VCaP (cell line): Measurements from ENCODE around the gene FSIP1.
A peak's percentile ranks its signal among the peaks of the same experiment; 100 is the strongest.

Experiments
- H3K27ac ChIP-seq: fragments of 450-650 bp; 2 replicates; pipeline ENCODE4 v1.5.1; 2017
- CTCF ChIP-seq: fragments of 450-650 bp; conservative IDR thresholded peaks from 2 replicates; pipeline ENCODE4 v1.5.1; 2017; ENCODE audit warnings: mild to moderate bottlenecking, moderate library complexity

FSIP1 gene

GRCh38 chr15:39638041-39638440, 144.6 kb downstream of the FSIP1 start:
- TF ChIP-seq CTCF, result no peak
- no peak overlapping the region for H3K27ac ChIP-seq

- no peak for TF ChIP-seq CTCF
- H3K27ac ChIP-seq, result no peak overlapping the region
Measured at GRCh38 chr15:39631357-39631756, 151.3 kb downstream of the FSIP1 start.

- TF ChIP-seq CTCF, result no peak
- H3K27ac ChIP-seq, result peak overlapping the region; percentile 27
Measured at GRCh38 chr15:39629906-39630305, 152.7 kb downstream of the FSIP1 start.

- no peak for TF ChIP-seq CTCF
- peak overlapping the region; percentile 27 for H3K27ac ChIP-seq
Measured at GRCh38 chr15:39629371-39629770, 153.3 kb downstream of the FSIP1 start.

- no peak for TF ChIP-seq CTCF
- H3K27ac ChIP-seq, result no peak overlapping the region
Measured at GRCh38 chr15:39628546-39629257, 153.9 kb downstream of the FSIP1 start.

GRCh38 chr15:39628144-39628508, 154.5 kb downstream of the FSIP1 start:
- H3K27ac ChIP-seq, result no peak overlapping the region
- TF ChIP-seq CTCF, result 0 out of 2 replicates have a peak, but pooled peaks have one; percentile 21

GRCh38 chr15:39627451-39628143, 155.0 kb downstream of the FSIP1 start:
- H3K27ac ChIP-seq, result no peak overlapping the region

More at GRCh38 chr15:39627451-39628143, 155.0 kb downstream of the FSIP1 start:
- TF ChIP-seq CTCF, result no peak
